Activated CD8-positive, alpha-beta memory T cell treated with anti-CD3 and anti-CD28 coated beads for 1 hour (primary cell): ENCODE measurements around the gene SPATA16.
"Not testable (repeated sequence)": the region's sequence is repeated elsewhere in the genome, so short reads cannot be mapped to it uniquely, and the experiment has no call there.

Source experiments
- DNase-seq, 2 donors: peaks; one replicate each; pipeline ENCODE4 v3.0.0-alpha.2; 2020; ENCODE audit warnings: low read depth in 1 of 2; ENCODE audit errors: extremely low read depth in 1 of 2

Gene SPATA16

DNA sequence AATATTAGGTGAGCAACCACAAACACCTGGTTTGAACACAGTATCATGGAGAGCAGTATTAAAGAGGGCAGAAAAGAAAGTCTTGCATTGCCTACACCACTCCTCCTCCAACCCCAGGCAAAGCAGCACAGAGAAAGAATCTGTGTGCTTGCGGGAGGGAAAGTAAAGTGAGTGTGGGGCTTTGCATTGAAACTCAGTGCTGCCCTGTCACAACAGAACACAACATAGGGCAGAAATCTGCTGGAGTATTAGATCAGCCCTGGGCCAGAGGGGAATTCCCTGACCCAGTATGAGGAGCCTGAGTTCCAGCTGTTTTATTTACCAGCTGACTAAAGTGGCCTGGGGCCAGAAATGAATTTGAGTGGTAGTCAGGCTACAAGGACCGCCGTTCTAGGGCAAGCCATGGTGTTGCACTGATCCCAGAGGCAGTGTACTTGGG is 75.5 kb downstream of the SPATA16 start:
- no peak for DNase-seq

DNA sequence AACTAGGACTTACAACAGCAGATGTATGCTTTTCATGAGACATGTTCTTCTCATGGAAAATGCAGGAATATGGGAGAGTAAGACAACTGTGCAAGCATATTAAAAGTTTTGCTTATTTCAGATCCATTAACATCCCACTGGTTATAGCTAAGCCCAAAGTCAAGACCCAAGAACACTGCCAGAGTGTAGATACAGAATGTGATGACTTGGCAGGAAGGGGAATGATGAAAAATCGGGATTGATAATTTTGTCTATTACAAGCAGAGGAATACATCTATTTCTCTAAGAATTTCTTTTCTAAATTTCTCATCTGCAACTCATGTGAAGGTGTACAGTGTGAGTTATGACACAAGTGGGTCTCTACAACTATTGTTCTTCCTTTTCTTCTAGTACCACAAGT is 76.4 kb downstream of the SPATA16 start:
- DNase-seq = no peak

DNA sequence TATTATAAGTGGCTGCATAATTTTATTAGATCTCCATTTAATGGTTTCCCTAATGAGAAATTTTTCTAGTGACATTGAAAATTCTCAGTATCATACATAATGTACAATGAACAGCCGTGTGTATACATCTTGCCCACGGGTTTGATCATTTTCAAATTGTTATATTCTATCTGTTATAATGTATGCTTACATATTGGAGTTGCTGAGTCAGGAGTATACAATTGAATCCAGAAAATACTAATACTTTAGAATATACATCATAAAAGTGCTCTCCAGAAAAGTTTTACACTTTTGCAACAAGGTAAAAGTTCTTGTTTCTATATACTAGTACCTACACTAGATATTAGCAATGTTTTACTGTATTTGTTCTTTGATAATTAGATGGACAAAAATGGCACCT is 82.8 kb downstream of the SPATA16 start:
- DNase-seq = no peak

DNA sequence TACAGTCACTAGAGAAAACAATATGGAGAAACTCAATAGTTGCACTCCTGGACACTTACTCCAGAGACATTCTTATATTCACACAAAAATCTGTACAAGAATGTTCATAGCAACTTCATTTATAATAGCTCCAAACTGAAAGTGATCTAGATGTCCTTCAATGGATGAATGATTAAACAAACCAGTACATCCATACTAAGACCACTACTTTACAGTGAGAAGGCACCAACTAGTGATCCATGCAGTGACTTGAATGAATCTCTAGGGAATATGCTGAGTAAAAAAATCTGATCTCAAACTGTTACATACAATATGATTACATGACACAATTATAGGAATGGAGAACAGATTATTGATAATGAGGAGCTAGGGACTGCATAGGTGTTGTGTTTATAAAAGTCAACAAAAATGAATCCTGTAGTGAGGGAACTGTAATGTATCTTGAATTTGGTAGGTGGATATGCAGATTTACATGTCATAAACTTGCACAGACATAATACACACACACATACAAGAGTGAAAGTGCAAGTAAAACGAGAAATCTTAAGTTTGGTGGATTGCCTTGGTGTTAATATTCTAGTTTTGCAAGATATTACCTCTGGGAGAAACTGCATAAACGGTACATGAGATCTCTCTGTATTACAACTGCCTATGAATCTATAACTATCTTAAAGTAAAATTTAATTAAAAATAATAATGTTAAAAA is 85.7 kb downstream of the SPATA16 start:
- no peak for DNase-seq

DNA sequence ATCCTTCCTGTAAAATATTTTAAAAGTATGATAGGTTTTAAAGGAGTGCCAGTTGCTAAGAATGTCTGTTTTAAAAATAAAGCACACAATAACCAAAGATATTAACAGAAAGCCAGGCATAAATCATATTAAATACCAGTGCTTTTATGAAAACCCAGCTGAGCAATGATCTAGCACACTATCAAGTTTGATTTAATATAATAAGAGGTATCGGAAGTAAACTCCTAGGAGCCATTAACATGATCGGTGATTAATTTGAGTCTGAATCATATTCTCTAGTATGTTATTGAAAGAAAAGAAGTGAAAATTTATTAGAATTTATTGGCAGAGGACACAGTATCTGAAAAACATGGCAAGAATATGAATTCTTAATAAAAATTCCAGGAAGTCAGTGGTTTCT is 91.7 kb downstream of the SPATA16 start:
- no peak for DNase-seq

DNA sequence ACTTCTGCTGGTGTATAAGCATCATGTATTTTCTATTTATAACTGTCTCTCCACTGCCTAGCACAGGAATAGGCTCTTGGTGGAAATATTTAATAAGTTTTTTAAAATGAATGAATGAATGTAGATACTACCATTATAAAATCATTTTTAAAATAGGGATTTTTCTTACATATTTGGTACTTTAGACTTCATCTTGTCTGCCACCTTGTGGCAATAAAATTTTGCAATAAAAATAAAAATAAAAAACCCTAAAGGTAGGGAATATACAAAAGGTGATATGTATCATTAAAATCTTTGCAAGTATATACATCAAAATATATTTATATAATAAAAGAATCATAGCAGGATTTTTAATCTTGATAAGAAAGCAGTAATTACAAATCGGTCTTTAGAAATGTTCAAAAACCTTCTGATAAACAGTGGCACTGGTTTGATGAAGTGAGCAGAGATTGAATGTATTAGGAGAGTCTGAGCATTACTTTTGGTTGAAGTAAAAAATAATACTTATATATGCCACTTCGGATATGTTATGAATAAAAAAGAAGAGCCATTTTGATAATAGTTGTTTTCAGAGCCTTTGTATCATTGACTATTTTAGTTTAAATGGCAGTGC is 95.2 kb downstream of the SPATA16 start:
- DNase-seq = no peak

DNA sequence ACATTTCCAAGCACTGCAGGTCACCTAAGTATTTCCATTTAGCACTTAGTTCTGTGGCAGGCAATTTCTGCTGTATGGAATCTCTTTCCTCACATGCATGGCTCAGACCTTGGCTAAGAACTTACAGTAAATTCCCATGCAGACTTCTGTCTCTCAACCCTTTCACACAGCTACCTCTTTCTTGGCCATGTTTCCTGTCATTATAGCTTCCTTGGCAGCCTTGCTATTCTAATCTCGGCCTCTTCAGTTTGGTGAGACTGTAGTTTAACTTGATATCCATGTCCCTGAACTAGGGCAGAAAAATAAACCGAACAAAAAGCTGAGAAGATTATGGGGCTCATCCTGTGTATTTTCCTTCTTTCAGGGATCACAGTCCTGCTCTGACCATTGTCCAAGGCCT is 96.0 kb downstream of the SPATA16 start:
- DNase-seq = no peak

DNA sequence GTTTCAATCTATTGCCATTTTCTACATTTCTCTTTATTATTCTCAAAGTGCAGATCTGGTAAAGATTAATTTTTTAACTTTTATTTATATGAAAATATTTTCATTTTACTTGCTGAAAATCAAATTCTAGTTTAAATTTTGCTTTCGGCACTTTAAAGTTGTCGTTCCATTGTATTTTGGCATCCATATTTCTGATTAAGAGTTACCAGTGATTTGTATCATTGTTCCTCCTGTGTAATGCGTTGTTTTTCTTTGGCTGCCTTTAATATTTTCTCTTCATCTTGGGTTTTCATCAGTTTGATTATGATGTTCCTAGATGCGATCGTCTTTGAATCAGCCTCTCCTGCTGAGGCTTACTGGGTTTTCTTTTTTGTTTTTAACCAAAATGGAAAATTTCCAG is 97.3 kb downstream of the SPATA16 start:
- DNase-seq = no peak

DNA sequence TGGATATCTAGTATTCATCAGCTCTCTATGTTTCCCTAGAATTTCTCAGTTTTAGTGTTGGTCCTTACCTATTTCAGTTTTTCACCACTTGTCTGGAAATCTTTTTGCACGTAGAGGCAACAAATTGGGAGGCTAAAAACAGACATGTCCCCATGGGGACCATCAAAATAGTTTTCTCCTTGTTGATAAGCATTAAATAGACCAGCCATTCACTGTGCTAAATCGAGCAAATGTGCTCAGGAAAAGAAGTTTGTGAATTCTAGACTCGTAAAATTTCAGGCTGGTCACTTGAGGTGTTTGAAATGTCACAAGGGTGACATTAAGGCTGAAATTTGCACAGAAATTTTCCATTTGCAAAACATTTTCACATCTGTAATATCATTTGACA is 102.6 kb downstream of the SPATA16 start:
- no peak for DNase-seq

DNA sequence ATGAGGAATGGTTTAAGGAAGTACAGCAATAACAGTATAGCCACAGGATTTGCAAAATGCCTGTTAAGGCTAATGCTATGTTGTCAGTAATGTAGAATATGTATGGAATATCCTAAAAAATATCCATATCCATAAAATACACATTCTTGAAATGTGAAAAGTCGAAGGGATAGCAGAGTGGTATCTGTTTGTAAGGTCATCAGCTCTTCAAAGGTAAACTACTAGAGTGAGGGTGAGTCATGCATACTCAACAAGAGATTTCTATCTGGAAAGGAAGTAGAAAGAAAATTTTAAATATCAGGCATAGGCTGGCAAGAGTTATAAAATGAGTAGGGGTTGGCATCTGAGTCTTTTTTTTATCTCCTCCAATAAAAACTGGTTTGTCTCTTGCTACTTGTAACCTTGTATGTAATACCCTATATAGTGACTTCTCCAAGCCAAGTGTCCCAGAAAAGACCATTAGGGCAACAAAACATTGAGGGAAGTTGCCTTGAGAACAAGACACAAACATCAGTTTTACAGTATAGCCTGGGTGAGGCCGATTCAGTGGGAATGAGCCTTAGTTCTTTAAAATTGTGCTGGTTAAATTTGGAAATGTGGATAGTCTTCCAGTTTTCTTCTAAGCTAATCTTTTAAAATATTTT is 103.1 kb downstream of the SPATA16 start:
- DNase-seq = no peak

DNA sequence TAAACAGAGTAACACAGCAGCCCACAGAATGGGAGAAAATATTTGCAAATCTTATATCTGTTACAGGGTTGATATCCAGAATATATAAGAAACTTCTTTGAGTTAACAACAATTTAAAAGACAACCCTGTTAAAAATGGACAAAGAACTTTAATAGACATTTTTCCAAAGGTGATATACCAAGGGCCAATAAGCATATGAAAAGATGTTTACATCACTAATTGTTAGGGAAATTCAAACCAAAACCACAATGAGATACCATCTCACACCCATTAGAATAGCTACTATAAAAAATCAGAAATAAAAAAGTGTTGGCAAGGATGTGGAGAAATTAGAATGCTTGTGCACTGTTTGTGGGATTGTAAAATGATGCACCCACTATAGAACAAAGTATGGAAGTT is 110.8 kb downstream of the SPATA16 start:
- no peak for DNase-seq

DNA sequence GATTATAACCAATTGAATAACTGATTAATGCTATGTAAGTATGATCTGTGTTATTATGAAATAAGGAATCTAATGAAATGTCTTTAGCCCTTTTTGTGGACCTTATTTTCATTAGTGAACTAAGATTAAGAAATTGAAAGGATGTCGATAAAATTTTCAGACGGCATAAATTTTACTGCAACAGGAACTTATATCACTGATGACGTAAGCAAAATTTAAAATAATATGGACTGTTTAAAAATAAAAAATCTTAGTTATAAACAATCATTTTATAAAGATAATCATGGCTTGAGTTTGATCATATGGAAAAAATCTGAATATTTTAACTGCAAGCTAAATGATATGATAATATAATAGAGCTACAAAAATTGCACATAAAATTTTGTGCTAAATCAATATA is 112.7 kb downstream of the SPATA16 start:
- DNase-seq = no peak

DNA sequence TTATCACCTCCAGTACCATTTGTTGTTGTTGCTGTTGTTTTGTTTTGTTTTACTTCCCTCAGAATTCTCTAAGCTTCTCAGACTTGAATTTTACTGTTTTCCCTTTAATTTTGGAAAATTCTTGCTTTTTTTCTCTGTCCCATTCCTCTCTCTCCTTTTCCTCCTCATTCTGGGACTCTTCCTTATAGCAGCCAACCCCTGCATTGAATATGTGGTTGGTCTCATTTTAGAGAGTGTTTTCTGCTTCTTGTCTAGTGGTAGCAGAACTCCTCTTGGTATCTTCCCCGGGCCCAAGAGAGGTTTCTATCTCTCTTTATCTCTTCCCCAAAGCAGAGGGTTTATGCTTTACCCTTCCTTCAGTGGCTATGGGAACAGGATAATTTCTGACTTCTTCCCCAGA is 113.6 kb downstream of the SPATA16 start:
- DNase-seq = no peak

DNA sequence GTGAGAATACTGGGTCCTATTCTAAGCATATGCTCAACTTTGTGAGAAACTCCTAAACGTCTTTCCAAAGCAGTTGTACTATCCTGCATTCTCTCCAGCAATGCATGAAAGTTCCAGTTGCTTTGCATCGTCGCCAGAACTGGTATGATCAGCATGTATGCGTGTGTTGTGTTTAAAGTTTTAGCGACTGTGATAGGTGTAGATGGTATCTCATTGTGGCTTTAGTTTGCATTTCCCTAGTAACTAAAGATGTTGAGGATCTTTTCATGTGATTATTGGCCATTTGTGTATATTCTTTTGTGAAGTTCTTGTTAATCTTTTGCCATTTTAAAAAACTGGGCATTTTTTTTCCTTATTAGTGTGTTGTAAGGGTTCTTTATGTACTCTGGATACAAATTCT is 115.1 kb downstream of the SPATA16 start:
- DNase-seq = no peak

DNA sequence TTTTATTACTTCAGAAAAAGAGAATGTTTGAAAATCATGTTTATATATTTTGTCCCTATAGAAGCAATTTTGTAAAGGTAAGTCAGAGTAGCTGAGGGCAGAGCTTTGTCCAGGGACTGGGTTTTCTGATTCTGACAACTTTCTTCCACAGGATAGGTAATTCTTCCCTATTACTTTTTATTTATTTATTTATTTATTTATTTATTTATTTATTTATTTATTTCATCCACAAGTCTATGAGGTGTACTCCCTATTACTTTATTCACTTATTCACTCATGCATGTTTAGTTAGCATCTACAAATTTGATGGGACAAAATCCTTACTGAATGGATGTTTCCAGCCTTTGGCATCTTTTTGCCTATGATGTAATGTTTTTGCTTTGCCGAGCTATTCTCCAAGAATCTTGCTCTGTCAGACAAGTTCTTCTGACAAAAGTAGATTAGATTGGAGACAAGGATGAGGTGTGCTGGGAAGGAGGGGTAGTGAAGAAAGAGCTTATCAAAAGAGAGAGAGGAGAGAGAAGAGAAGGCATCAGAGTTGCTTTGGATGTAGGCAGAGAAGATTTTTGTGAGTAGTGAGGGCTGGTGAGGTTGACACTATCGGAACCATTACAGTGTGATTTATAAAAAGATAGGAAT is 119.4 kb downstream of the SPATA16 start:
- DNase-seq = no peak

DNA sequence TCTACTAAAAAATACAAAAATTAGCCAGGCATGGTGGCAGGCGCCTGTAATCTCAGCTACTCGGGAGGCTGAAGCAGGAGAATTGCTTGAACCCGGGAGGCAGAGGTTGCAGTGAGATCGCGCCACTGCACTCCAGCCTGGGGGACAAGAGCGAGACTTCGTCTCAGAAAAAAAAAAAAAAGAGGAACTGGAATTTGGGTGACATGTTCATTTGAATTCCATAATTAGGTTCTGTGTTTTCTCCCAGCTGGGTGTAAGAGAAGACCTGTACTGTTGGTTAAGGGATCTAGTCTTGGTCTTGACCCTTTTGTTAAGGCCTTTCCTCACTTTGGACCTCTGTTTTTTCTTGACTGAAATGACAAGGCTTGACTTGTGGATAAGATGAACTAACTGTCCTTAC is 120.9 kb downstream of the SPATA16 start:
- DNase-seq = not testable (repeated sequence)

DNA sequence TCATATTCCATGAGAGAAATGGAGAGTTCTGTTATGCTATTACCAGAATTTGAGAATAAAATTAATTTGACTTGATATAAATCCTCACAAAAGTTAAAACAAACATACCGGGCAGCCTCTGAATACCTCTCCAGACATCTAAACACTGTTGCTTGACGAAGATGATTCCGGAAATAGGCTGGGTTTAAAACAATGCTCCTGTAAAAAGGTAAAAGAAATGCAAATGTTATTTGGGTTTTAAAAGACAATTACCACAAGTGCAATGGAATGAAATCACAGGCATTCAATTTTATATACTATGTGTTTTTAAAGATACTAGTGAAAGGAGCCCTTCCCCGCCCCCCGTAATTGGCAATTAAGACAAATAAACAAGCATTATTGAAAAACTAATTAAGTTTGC is 121.7 kb downstream of the SPATA16 start:
- no peak for DNase-seq

DNA sequence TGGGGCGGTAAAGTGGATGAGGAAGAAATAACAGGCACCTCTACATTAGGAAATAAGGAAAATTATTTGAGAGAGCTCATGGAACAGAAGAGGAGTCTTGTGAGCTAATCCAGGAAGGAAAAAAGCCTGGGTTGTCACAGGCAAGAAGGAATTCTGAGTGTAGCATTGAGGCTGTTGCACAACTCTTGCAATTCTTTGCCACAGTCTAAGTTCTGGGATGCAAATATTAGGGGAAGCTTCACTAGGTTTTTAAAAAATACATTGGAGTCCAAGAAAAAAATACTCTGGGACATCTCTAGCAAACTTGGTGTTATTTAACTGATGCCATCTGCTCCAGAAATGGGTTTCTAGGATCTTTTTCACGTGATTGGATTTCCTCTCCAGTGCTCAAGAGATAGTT is 122.3 kb downstream of the SPATA16 start:
- no peak for DNase-seq

DNA sequence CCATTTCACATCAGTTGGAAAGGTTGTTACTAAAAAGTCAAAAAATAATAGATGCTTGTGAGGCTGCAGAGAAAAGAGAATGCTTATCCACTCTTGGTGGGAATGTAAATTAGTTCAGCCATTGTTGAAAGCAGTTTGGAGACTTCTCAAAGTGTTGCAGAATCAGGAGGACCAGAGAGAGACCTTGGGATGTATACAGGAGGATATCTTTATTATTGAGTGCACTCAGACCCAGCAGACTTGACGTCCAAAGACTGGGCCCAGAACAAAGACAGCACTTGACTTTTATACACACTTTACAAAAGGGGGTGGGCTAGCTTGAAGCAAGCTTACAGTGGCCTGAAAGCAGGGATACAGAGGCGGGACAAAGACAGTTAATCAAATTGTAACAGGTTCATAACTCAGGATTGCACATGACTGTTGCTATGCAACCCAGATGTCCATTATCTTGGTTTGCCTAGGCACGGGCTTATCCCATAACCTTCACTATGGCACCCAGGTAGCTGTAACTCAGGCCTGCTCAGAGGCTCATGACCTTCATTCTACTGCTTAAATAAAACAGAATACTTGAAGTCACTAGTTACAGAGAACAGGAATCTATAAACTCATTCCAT is 127.7 kb downstream of the SPATA16 start:
- DNase-seq = no peak

DNA sequence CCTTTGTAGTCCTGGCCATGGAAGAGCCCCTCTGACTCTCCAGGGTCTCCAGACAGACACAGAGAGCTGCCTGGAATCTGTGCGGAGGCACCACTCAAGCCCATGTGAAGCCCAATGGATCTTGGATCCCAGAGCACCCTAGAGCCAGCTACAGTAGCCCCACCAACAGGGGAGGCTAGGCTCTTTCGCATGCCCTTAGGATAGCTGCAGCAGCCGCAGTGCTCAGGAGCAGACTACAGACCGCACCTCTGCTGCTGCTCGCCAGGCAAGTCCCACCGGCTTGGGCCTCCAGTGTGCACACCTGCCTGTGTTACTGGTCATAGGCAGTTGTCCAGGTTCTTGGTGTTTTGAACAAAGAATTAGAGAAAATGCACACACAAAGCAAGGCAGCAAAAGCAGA is 131.6 kb downstream of the SPATA16 start:
- DNase-seq = no peak

DNA sequence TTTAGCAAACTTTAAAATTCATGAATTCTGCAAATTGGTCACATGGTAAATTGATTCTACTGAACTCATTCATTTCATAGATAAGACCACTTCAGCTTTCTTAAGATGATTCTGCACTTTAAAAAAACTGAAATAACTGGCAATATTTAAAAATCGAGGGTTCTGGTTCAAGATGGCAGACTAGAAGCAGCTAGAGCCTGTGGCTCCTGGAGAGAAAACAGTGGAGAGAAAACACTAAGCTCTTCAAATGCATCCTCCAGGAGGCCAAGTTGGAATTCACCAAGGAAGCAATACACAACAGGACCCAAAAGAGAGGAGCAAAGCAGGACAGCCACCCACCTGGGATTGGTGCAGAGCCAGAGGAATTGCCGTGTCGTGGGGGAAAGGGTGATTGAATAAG is 132.1 kb downstream of the SPATA16 start:
- no peak for DNase-seq
